GM12865 (cell line): Measurements from ENCODE around the gene KY.

Experiments
- DNase-seq: peaks from one replicate; pipeline ENCODE4 v3.0.0; 2010; ENCODE audit warnings: low read depth
- H3K4me3 ChIP-seq: 2 replicates; pipeline ENCODE4 v1.5.1; 2011; ENCODE audit warnings: mild to moderate bottlenecking, low read depth, low read length, control low read depth
- CTCF ChIP-seq: IDR thresholded peaks from 2 replicates; pipeline ENCODE4 v1.5.1; 2011; ENCODE audit warnings: low read length, control low read depth, low read depth, inconsistent platforms; ENCODE audit not compliant: insufficient read depth; ENCODE audit errors: missing control alignments

The KY gene

DNA sequence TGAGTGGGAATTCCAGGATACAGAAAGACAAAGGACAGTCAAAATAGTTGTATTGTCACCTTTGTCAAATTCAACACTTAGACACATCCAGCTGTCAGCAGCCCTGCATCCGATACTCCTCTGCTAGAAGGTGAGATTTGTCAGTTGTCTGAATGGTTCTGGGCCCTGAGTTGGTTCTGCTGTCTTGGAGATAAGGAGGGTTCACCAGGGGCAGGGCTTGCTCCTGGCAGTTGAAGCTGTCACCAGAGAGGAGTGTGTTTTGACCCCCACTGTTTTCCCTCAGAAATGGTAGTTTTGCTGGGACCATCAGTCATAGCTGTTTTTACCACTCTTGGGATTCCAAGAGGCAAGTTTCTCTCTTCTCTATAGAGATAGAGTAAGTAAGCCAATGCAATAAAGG lies 3.2 kb upstream of the KY start:
- no peak overlapping the region for H3K4me3 ChIP-seq
- no peak for TF ChIP-seq CTCF
- DNase-seq: no peak

- TF ChIP-seq CTCF: no peak
- no peak overlapping the region for H3K4me3 ChIP-seq
- no peak for DNase-seq
Observed at GRCh38 chr3:134652886-134653630, 2.2 kb upstream of the KY start.

DNA sequence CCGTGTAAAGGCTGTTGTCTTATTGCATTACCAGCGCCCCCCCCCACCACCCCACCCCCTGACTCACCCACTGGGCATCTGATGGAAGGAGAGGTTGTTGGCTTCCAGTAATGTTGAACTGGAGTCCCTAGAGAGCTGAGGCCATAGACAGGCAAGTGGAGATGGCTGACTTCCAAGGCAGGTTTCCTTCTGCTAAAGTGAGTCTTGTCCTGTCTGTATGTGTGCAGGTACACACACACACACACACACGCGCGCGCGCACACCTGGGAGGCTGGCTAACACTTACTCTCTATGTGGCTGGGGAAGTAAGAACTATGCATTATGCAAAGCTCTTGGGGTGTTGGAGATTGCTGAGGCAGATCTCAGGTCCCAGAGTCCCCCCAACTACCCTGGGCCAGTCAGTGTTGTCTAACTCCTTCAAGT lies 1.6 kb upstream of the KY start:
- TF ChIP-seq CTCF: no peak
- H3K4me3 ChIP-seq: no peak overlapping the region
- DNase-seq: peak; percentile 5

- no peak overlapping the region for H3K4me3 ChIP-seq
- no peak for TF ChIP-seq CTCF
- no peak for DNase-seq
Observed at GRCh38 chr3:134651347-134652041, 672 bp upstream of the KY start.

GRCh38 chr3:134649106-134649705 lies 1.6 kb downstream of the KY start:
- no peak for TF ChIP-seq CTCF
- H3K4me3 ChIP-seq: no peak overlapping the region
- no peak for DNase-seq

GRCh38 chr3:134647902-134648760 lies 2.7 kb downstream of the KY start:
- TF ChIP-seq CTCF: no peak
- H3K4me3 ChIP-seq: no peak overlapping the region
- no peak for DNase-seq
